Thyroid gland (tissue), 4 donors: ENCODE data around the gene SLMAP.

ENCODE experiments used
- CTCF ChIP-seq, 6 experiments: fragments of 200-600 bp in 3 of 6; fragments of 450-650 bp in 3 of 6; sonication (generic) in 3 of 6; IDR thresholded peaks; one replicate each; pipeline ENCODE4 v1.5.1; 2016 to 2019; ENCODE audit warnings: antibody characterized with exemption in 6 of 6, mild to moderate bottlenecking in 2 of 6, inconsistent platforms in 1 of 6, moderate library complexity in 1 of 6
- POLR2A ChIP-seq, 2 donors: fragments of 450-650 bp; IDR thresholded peaks; one replicate each; pipeline ENCODE4 v1.6.1; 2017; ENCODE audit warnings: antibody characterized with exemption in 2 of 2, mild to moderate bottlenecking in 2 of 2, moderate library complexity in 1 of 2

GRCh38 chr3:57923752-57924151 lies 167.6 kb downstream of the SLMAP start:
- TF ChIP-seq CTCF (IDR thresholded peaks at IDR 0.05) (no peak), POLR2A (IDR thresholded peaks at IDR 0.05) (no peak)
